Measurements from ENCODE around the gene CLIP4. TPM values are rescaled to one million over a fixed set of nuclear protein-coding genes. Genes with fewer than 3 reads are reported as not detected.

Gene CLIP4
- total and polyA plus RNA-seq, 10 of the 15 experiments (the other 5 are each of a cell fraction or from before 2014, with no cell fraction given) = 5.5 to 34.9 (median 16.8) TPM

GRCh38 chr2:29223851-29224692 is 108.9 kb downstream of the CLIP4 start:
- no peak overlapping the region for H3K4me3 ChIP-seq
- H3K79me2 ChIP-seq (ENCODE audit: control insufficient read depth, insufficient read depth, low read length) = no peaks in the 10 kb centered on the region
- no TSS peak for BruUV-seq (replicated peaks)
- FAIRE-seq = no peak
- no peaks in the 10 kb centered on the region for H3K36me3 ChIP-seq (ENCODE audit: control insufficient read depth in 2 of 2, insufficient read depth in 2 of 2, low read length in 1 of 2)
- H3K4me1 ChIP-seq (ENCODE audit: control insufficient read depth, insufficient read depth, low read length) = no peaks in the 10 kb centered on the region
- in situ Hi-C loops (cut with MboI) = no loop called here
- RAD21 ChIA-PET (ENCODE audit: unreplicated experiment) = no interaction called here
- CTCF ChIA-PET = interaction anchor here (1.5 kb wide), 1 partner anchor 15 kb away, joined by 4 read pairs; no protein-coding TSS in a partner anchor
- intact Hi-C loops (cut with micrococcal nuclease; ENCODE audit: unreplicated experiment) = no loop called here
- H4K20me1 ChIP-seq (ENCODE audit: control insufficient read depth, insufficient read depth) = no peaks in the 10 kb centered on the region
- H3K9ac ChIP-seq (ENCODE audit: control insufficient read depth, insufficient read depth, low read length) = no peak overlapping the region
- no peak overlapping the region for H2AFZ ChIP-seq (ENCODE audit: control insufficient read depth, low read depth, low read length)
- WGBS (ENCODE audit: insufficient coverage, insufficient replicate concordance, low lambda C conversion rate, missing lambda C conversion rate) = 34% methylated on average over 7 of the region's 7 CpGs
- no peak for DNase-seq (ENCODE audit: low read depth, low spot score)
- no peak for ATAC-seq
- H3K9me3 ChIP-seq (replicated peaks; ENCODE audit: control insufficient read depth, insufficient read depth, low read length) = no peaks in the 10 kb centered on the region
- POLR2A ChIA-PET = no interaction called here
- TF ChIP-seq RUNX3 (IDR thresholded peaks at IDR 0.05; ENCODE audit: low read length) (no peak), CUX1 (IDR thresholded peaks at IDR 0.05; ENCODE audit: insufficient replicate concordance, low read depth, low read length) (no peak), PAX8 (IDR thresholded peaks at IDR 0.05) (no peak), GATAD2B (conservative IDR thresholded peaks at IDR 0.05; ENCODE audit: low read depth) (no peak), E2F4 (IDR thresholded peaks at IDR 0.05; ENCODE audit: low read depth, low read length) (no peak), BCL3 (IDR thresholded peaks at IDR 0.05; ENCODE audit: borderline replicate concordance, insufficient read depth, low read depth, low read length, poor library complexity, severe bottlenecking) (no peak), IKZF1 (conservative IDR thresholded peaks at IDR 0.05) (no peak), ZNF384 (IDR thresholded peaks at IDR 0.05; ENCODE audit: borderline replicate concordance, low read depth, low read length) (no peak), ATF7 (IDR thresholded peaks at IDR 0.05; ENCODE audit: low read depth) (no peak), DPF2 (IDR thresholded peaks at IDR 0.05) (no peak), CHD4 (IDR thresholded peaks at IDR 0.05) (no peak), RFX5 (IDR thresholded peaks at IDR 0.05; ENCODE audit: low read depth, low read length) (no peak), PML (IDR thresholded peaks at IDR 0.05; ENCODE audit: low read length) (no peak), STAT1 (conservative IDR thresholded peaks at IDR 0.05) (no peak), ZNF274 (IDR thresholded peaks at IDR 0.05; ENCODE audit: insufficient read depth, insufficient read length) (no peak), STAT3 (IDR thresholded peaks at IDR 0.05; ENCODE audit: low read depth, low read length) (no peak), HDGF (IDR thresholded peaks at IDR 0.05) (no peak)
- SMC1A ChIA-PET (ENCODE audit: uncharacterized antibody, unreplicated experiment) = no interaction called here
- no peaks in the 10 kb centered on the region for H3K27me3 ChIP-seq (replicated peaks in 1 of 2; ENCODE audit: control insufficient read depth in 2 of 2, insufficient read depth in 2 of 2, low read length in 1 of 2)
- no peak overlapping the region for H3K27ac ChIP-seq (ENCODE audit: control insufficient read depth, insufficient read depth)
- no peak overlapping the region for H3K4me2 ChIP-seq (ENCODE audit: control insufficient read depth, insufficient read depth)

Data from GM12878 (cell line).